Measurements from ENCODE around the gene AKT1S1. TPM values are rescaled to one million over a fixed set of nuclear protein-coding genes. Genes with fewer than 3 reads are reported as not detected.

The AKT1S1 gene
- total and polyA plus RNA-seq, 2 of the 13 experiments (the other 11 are each of a cell fraction or from before 2014, with no cell fraction given), result 13.5 to 27.8 TPM

DNA sequence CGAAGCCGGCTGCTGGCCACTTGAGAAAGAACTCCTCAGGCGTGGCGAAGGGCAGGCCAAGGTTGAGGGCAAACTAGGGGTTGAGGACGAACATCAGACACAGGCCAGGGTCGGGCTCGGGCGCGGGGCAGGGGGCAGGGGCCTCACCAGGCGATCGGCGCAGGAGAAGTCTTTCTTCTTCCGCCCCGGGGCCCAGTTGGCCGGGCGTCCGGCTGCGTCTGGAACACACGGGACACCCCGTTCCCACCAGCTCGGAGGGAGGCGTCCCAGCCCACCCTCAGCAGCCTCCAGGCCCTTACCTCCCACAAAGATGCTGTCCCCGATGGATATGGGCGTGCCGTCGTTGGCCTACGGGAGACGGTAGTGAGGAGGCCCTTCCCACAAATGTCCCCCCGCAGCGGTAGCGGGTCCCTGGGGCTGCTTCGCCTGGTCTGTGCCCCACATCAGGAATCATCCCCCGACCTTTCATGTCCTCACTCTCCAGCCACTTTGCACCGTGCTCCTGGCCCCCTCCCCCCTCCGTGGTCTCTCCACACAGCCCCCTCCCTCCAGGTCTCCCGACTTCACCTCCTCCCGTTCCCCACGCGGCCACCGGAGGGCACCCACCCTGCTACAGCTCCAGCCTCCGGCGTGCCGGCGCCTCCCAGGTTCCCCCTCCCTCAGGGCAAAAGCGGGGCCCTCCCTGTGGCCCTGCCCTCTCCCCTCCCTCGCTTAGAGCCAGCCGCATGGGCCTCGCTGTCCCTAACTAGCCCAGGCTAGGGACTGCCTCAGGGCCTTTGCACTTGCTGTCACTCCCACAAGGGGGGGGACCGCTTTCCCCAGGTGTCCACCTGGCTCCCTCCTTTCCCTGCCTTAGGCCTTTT is 14.5 kb downstream of the AKT1S1 start (continued):
- TF ChIP-seq, protein P1, sequence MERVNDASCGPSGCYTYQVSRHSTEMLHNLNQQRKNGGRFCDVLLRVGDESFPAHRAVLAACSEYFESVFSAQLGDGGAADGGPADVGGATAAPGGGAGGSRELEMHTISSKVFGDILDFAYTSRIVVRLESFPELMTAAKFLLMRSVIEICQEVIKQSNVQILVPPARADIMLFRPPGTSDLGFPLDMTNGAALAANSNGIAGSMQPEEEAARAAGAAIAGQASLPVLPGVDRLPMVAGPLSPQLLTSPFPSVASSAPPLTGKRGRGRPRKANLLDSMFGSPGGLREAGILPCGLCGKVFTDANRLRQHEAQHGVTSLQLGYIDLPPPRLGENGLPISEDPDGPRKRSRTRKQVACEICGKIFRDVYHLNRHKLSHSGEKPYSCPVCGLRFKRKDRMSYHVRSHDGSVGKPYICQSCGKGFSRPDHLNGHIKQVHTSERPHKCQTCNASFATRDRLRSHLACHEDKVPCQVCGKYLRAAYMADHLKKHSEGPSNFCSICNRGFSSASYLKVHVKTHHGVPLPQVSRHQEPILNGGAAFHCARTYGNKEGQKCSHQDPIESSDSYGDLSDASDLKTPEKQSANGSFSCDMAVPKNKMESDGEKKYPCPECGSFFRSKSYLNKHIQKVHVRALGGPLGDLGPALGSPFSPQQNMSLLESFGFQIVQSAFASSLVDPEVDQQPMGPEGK (CRISPR knock-in tag; IDR thresholded peaks at IDR 0.05), result peak; percentile 66

DNA sequence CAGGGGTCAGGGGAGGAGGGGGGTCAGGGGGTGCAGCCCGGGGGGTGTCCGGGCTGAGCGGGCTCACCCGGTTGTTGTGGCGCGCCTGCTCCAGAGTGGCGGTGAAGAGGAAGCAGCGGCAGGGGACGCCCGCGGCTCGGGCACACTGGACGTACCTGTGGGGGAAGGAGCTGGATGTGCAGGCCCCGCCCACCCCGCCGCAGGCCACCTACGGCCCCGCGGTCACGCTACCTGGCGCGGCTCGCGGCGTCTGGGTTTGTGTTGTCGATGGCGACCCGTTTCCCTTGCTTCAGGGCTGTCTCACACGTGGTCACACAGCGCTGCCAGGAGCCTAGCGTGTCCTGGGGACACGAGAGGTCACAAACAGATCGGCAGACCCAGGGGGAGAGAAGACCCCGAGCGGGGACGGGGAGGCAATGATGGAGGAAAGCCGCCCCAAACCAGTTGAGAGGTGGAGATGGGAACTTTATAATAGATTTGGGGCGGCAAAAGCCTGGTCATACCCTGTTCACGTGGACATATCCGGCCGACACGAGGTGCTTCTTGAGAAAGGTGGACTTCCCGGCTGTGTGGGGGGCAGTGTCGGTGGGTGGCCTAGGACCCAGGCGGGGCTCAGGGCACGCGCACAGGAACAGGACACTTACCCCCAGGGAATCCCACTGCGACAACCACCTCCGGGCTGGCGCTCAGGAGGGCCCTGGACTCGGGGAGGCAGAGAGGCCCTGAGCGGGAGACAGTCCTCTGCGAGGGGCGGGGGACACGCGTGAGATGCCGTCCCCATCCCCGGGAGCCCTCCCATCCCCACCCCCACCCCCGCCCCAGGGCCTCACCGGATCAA is 15.4 kb downstream of the AKT1S1 start:
- no TSS peak for BruUV-seq (replicated peaks)
- no peak for ATAC-seq
- Histone ChIP-seq H3K27ac (ENCODE audit: extremely low read length, insufficient read depth, low read length) (no peak overlapping the region), H3K9me3 (ENCODE audit: low read length) (no peaks in the 10 kb centered on the region), H3K36me3 (replicated peaks in 1 of 2; ENCODE audit: control insufficient read depth in 1 of 2, insufficient read depth in 2 of 2, low read length in 2 of 2) (peaks cover 26 to 60% of the 10 kb centered on the region in 2 experiments), H3K79me2 (ENCODE audit: insufficient read depth, low read length) (peaks cover 16% of the 10 kb centered on the region), H2AFZ (ENCODE audit: low read length) (no peak overlapping the region), H4K20me1 (ENCODE audit: insufficient read depth, low read length) (peaks cover 6% of the 10 kb centered on the region), H3K4me1 (ENCODE audit: insufficient read depth, low read length) (peaks cover 27% of the 10 kb centered on the region), H3K27me3 (ENCODE audit: control insufficient read depth in 1 of 2, insufficient read depth in 2 of 2, low read length in 2 of 2) (no peaks in the 10 kb centered on the region; a peak in 1 of 5 replicates), H3K9ac (ENCODE audit: insufficient read depth, low read depth, low read length) (no peak overlapping the region), H3K4me3 (replicated peaks in 1 of 3; ENCODE audit: insufficient read depth in 1 of 3, low read depth in 2 of 3, low read length in 3 of 3) (no peak overlapping the region), H3K4me2 (ENCODE audit: low read depth, low read length) (no peak overlapping the region)
- intact Hi-C loops (cut with micrococcal nuclease; ENCODE audit: unreplicated experiment), result no loop called here
- WGBS (ENCODE audit: low lambda C conversion rate), result 97% methylated on average over 40 of the region's 60 CpGs
- no peak for FAIRE-seq
- no peak for DNase-seq (ENCODE audit: low spot score)
- POLR2A ChIA-PET, result interaction anchor here (1.1 to 1.3 kb wide), 2 partner anchors 8 to 11 kb away, joined by 3 to 4 read pairs; no protein-coding TSS in a partner anchor
- in situ Hi-C loops (cut with HindIII; ENCODE audit: extremely low pct_ligation_motif_present, low pct_unique_long_range_greater_than_20kb), result no loop called here
- CTCF ChIA-PET (ENCODE audit: low intra/inter-chr PET ratio, low total read pairs), result no interaction called here
- TF ChIP-seq ZNF160 (CRISPR knock-in tag; IDR thresholded peaks at IDR 0.05) (no peak), HDAC2 (CRISPR knock-in tag; IDR thresholded peaks at IDR 0.05) (no peak)
- TF ChIP-seq, protein P2, sequence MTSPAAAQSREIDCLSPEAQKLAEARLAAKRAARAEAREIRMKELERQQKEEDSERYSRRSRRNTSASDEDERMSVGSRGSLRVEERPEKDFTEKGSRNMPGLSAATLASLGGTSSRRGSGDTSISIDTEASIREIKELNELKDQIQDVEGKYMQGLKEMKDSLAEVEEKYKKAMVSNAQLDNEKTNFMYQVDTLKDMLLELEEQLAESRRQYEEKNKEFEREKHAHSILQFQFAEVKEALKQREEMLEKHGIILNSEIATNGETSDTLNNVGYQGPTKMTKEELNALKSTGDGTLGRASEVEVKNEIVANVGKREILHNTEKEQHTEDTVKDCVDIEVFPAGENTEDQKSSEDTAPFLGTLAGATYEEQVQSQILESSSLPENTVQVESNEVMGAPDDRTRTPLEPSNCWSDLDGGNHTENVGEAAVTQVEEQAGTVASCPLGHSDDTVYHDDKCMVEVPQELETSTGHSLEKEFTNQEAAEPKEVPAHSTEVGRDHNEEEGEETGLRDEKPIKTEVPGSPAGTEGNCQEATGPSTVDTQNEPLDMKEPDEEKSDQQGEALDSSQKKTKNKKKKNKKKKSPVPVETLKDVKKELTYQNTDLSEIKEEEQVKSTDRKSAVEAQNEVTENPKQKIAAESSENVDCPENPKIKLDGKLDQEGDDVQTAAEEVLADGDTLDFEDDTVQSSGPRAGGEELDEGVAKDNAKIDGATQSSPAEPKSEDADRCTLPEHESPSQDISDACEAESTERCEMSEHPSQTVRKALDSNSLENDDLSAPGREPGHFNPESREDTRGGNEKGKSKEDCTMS (CRISPR knock-in tag; conservative IDR thresholded peaks at IDR 0.05), result no peak
- TF ChIP-seq, protein P3, sequence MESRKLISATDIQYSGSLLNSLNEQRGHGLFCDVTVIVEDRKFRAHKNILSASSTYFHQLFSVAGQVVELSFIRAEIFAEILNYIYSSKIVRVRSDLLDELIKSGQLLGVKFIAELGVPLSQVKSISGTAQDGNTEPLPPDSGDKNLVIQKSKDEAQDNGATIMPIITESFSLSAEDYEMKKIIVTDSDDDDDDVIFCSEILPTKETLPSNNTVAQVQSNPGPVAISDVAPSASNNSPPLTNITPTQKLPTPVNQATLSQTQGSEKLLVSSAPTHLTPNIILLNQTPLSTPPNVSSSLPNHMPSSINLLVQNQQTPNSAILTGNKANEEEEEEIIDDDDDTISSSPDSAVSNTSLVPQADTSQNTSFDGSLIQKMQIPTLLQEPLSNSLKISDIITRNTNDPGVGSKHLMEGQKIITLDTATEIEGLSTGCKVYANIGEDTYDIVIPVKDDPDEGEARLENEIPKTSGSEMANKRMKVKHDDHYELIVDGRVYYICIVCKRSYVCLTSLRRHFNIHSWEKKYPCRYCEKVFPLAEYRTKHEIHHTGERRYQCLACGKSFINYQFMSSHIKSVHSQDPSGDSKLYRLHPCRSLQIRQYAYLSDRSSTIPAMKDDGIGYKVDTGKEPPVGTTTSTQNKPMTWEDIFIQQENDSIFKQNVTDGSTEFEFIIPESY (CRISPR knock-in tag; IDR thresholded peaks at IDR 0.05), result peak; percentile 54; the same call in 1 of the 2 replicates
- TF ChIP-seq, protein P4, sequence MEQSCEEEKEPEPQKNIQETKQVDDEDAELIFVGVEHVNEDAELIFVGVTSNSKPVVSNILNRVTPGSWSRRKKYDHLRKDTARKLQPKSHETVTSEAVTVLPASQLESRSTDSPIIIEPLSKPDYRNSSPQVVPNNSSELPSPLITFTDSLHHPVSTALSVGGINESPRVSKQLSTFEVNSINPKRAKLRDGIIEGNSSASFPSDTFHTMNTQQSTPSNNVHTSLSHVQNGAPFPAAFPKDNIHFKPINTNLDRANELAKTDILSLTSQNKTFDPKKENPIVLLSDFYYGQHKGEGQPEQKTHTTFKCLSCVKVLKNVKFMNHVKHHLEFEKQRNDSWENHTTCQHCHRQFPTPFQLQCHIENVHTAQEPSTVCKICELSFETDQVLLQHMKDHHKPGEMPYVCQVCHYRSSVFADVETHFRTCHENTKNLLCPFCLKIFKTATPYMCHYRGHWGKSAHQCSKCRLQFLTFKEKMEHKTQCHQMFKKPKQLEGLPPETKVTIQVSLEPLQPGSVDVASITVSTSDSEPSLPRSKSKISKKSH (CRISPR knock-in tag; IDR thresholded peaks at IDR 0.05; ENCODE audit: borderline replicate concordance), result no peak
- TF ChIP-seq, protein P5, sequence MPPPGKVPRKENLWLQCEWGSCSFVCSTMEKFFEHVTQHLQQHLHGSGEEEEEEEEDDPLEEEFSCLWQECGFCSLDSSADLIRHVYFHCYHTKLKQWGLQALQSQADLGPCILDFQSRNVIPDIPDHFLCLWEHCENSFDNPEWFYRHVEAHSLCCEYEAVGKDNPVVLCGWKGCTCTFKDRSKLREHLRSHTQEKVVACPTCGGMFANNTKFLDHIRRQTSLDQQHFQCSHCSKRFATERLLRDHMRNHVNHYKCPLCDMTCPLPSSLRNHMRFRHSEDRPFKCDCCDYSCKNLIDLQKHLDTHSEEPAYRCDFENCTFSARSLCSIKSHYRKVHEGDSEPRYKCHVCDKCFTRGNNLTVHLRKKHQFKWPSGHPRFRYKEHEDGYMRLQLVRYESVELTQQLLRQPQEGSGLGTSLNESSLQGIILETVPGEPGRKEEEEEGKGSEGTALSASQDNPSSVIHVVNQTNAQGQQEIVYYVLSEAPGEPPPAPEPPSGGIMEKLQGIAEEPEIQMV (CRISPR knock-in tag; IDR thresholded peaks at IDR 0.05; ENCODE audit: low read depth), result no peak
